Caco-2 (cell line): ENCODE measurements around the gene RGS14. TPM values are rescaled to one million over a fixed set of nuclear protein-coding genes. Genes with fewer than 3 reads are reported as not detected.

Experiments
- BruUV-seq: library from RNA; stranded (reverse); fragments of 400-500 nt; replicated peaks from 2 replicates; lab custom pipeline; 2021; lab: Mats Ljungman, UMichigan
- CTCF ChIA-PET: fragments of 300-600 bp; sonication (Branson Sonifier 250); formaldehyde crosslinking; loops from one replicate; lab custom pipeline; 2022; ENCODE audit warnings: antibody characterized with exemption; lab: Charles Lee
- POLR2A ChIA-PET: fragments of 300-600 bp; sonication (Branson Sonifier 250); formaldehyde crosslinking; loops from one replicate; lab custom pipeline; 2022; ENCODE audit warnings: antibody characterized with exemption; lab: Charles Lee
- DNase-seq, 2 experiments: peaks; one replicate each; pipeline versions ENCODE4 v3.0.0 to v3.0.0-alpha.2; 2020 to 2022
- H3K27me3 ChIP-seq: replicated peaks from 2 replicates; pipeline ENCODE4 v1.6.0; 2011; ENCODE audit warnings: low read length; ENCODE audit not compliant: control insufficient read depth, insufficient read depth
- H3K36me3 ChIP-seq: 2 replicates; pipeline ENCODE4 v1.5.1; 2011; ENCODE audit warnings: low read length; ENCODE audit not compliant: control insufficient read depth, insufficient read depth
- H3K4me1 ChIP-seq: fragments of 250-450 bp; sonication (Bioruptor Pico); 2 replicates; pipeline ENCODE4 v1.5.1; 2020; ENCODE audit warnings: mild to moderate bottlenecking
- H3K4me3 ChIP-seq: 2 replicates; pipeline ENCODE4 v1.5.1; 2011; ENCODE audit warnings: low read depth, mild to moderate bottlenecking, control low read depth, low read length
- H3K9me3 ChIP-seq: fragments of 250-450 bp; sonication (Bioruptor Pico); 2 replicates; pipeline ENCODE4 v1.5.1; 2020; ENCODE audit warnings: mild to moderate bottlenecking, moderate library complexity
- H3K27ac Mint-ChIP-seq: one replicate; pipeline ENCODE4 v1.8.0; 2022; ENCODE audit warnings: mixed read lengths; ENCODE audit not compliant: unreplicated experiment
- H3K27me3 Mint-ChIP-seq: one replicate; pipeline ENCODE4 v1.8.0; 2022; ENCODE audit warnings: mixed read lengths; ENCODE audit not compliant: insufficient read depth, unreplicated experiment
- H3K36me3 Mint-ChIP-seq: one replicate; pipeline ENCODE4 v1.8.0; 2022; ENCODE audit warnings: mild to moderate bottlenecking, mixed read lengths; ENCODE audit not compliant: insufficient read depth, unreplicated experiment
- H3K4me1 Mint-ChIP-seq: one replicate; pipeline ENCODE4 v1.8.0; 2022; ENCODE audit warnings: low read depth, mixed read lengths; ENCODE audit not compliant: unreplicated experiment
- H3K4me3 Mint-ChIP-seq: one replicate; pipeline ENCODE4 v1.8.0; 2022; ENCODE audit warnings: mild to moderate bottlenecking, moderate library complexity, mixed read lengths; ENCODE audit not compliant: unreplicated experiment
- H3K9me3 Mint-ChIP-seq: one replicate; pipeline ENCODE4 v1.8.0; 2022; ENCODE audit warnings: mixed read lengths; ENCODE audit not compliant: unreplicated experiment
- intact Hi-C: fragments of 100-400 bp; cut with micrococcal nuclease; formaldehyde crosslinking; loops from one replicate; pipeline ENCODE4 v1.10.0; 2022; ENCODE audit not compliant: unreplicated experiment
- total RNA-seq: library from RNA; stranded (reverse); gene quantifications from 2 replicates; pipeline ENCODE4 v1.2.3, GENCODE V29; 2022
- TF ChIP-seq, protein P1 (sequence below), 2 experiments: fragments of 200-600 bp in 1 of 2; IDR thresholded peaks; 1 replicate in 1 of 2; 2 replicates in 1 of 2; pipeline versions ENCODE4 v1.5.1 to v1.8.0; 2011 to 2022; ENCODE audit warnings: antibody characterized with exemption in 1 of 2, control low read depth in 1 of 2, inconsistent platforms in 1 of 2, low read depth in 1 of 2, low read length in 1 of 2, mild to moderate bottlenecking in 1 of 2, moderate library complexity in 1 of 2; ENCODE audit not compliant: insufficient read depth in 1 of 2, severe bottlenecking in 1 of 2, unreplicated experiment in 1 of 2

The RGS14 gene
- total RNA-seq, 1 experiment from 2014 or later: 15.2 TPM

DNA sequence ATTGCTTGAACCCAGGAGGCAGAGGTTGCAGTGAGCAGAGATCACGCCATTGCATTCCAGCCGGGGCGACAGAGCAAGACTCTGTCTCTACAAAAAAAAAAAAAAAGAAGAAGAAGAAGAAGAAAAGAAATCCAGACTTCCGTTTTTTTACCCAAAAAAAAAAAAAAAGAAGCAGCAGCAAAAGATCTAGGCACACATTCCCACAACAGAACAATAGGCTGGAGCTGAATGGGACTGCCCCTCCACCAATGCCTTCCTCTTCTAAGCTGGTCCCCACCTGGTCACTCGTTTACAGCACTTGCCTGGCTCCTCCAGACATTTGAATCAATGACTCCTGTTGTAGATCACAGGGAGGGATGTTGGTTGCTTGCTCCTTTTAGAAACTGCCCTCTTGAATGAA, 4.6 kb upstream of the RGS14 start:
- Mint-ChIP-seq H3K36me3 (peaks cover 20% of the 10 kb centered on the region), H3K4me1 (peaks cover 27% of the 10 kb centered on the region), H3K9me3 (peaks cover 15% of the 10 kb centered on the region), H3K27me3 (no peaks in the 10 kb centered on the region), H3K4me3 (no peak overlapping the region), H3K27ac (no peak overlapping the region)
- Histone ChIP-seq H3K9me3 (no peaks in the 10 kb centered on the region), H3K4me1 (peaks cover 12% of the 10 kb centered on the region; the same call in 1 of the 2 replicates), H3K4me3 (no peak overlapping the region), H3K36me3 (0 out of 2 replicates have a peak, but pooled peaks cover 2% of the 10 kb centered on the region), H3K27me3 (no peaks in the 10 kb centered on the region)
- POLR2A ChIA-PET: no interaction called here
- TF ChIP-seq, protein P1, sequence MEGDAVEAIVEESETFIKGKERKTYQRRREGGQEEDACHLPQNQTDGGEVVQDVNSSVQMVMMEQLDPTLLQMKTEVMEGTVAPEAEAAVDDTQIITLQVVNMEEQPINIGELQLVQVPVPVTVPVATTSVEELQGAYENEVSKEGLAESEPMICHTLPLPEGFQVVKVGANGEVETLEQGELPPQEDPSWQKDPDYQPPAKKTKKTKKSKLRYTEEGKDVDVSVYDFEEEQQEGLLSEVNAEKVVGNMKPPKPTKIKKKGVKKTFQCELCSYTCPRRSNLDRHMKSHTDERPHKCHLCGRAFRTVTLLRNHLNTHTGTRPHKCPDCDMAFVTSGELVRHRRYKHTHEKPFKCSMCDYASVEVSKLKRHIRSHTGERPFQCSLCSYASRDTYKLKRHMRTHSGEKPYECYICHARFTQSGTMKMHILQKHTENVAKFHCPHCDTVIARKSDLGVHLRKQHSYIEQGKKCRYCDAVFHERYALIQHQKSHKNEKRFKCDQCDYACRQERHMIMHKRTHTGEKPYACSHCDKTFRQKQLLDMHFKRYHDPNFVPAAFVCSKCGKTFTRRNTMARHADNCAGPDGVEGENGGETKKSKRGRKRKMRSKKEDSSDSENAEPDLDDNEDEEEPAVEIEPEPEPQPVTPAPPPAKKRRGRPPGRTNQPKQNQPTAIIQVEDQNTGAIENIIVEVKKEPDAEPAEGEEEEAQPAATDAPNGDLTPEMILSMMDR (IDR thresholded peaks at IDR 0.05; ENCODE audit: insufficient read depth in 1 of 2, low read depth in 1 of 2, low read length in 1 of 2, severe bottlenecking in 1 of 2, unreplicated experiment in 1 of 2): no peak
- CTCF ChIA-PET: interaction anchor here (0.7 to 2.6 kb wide), 2 partner anchors 12 to 37 kb away, joined by 6 to 9 read pairs; no protein-coding TSS in a partner anchor
- DNase-seq: no peak
- intact Hi-C loops: no loop called here
- BruUV-seq: no TSS peak

DNA sequence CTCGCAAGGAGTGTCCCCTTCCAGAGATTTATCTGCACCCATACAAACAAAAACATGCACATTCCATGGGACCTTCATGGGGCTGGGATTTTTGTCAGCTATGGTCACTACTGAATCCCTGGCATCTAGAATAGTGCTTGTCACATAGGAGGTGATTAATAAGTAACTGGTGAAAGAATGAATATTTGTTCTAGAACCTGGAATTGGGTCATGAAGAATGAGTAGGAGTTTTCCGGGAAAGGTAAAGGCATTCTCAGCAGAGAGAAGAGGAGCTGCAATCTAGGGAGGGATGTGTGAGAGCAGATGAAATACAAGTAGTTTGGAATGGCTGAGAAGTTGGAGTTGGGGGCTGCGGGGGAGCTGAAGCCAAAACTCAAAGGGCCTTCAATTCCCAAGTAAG, 3.5 kb upstream of the RGS14 start:
- H3K4me1 ChIP-seq: peaks cover 12% of the 10 kb centered on the region; the same call in 1 of the 2 replicates
- DNase-seq: no peak
- peaks cover 15% of the 10 kb centered on the region for H3K9me3 Mint-ChIP-seq
- POLR2A ChIA-PET: no interaction called here
- no peaks in the 10 kb centered on the region for H3K27me3 ChIP-seq
- H3K4me3 ChIP-seq: no peak overlapping the region
- H3K27ac Mint-ChIP-seq: no peak overlapping the region
- H3K36me3 Mint-ChIP-seq: peaks cover 10% of the 10 kb centered on the region
- H3K27me3 Mint-ChIP-seq: no peaks in the 10 kb centered on the region
- H3K4me1 Mint-ChIP-seq: peaks cover 22% of the 10 kb centered on the region
- intact Hi-C loops: no loop called here
- H3K36me3 ChIP-seq: 0 out of 2 replicates have a peak, but pooled peaks cover 2% of the 10 kb centered on the region
- TF ChIP-seq, protein P1 (IDR thresholded peaks at IDR 0.05; ENCODE audit: insufficient read depth in 1 of 2, low read depth in 1 of 2, low read length in 1 of 2, severe bottlenecking in 1 of 2, unreplicated experiment in 1 of 2): no peak
- no peak overlapping the region for H3K4me3 Mint-ChIP-seq
- H3K9me3 ChIP-seq: no peaks in the 10 kb centered on the region
- CTCF ChIA-PET: interaction anchor here (1.1 kb wide), 1 partner anchor 16 kb away, joined by 3 read pairs; no protein-coding TSS in a partner anchor
- BruUV-seq: no TSS peak

DNA sequence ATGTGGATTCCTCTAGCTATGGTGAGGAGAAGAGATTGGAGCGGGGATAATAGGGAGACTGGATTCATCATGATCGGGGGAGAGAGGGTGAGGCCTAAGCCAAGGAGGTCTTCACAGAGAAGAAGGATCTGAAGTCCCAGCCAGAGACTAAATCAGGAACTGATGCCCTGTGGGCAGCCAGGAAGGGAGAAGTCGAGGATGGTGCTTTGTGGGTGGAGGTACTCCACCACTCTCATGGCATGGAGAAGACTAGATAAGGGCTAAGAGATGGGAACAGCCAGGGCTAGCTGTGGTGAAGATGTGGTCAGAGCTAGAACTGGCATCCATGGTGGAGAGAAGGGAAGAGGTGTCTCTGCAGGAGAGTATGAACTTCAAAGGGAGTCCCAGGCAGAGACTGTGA, 3.0 kb upstream of the RGS14 start:
- H3K27ac Mint-ChIP-seq: no peak overlapping the region
- intact Hi-C loops: no loop called here
- peaks cover 12% of the 10 kb centered on the region; the same call in 1 of the 2 replicates for H3K4me1 ChIP-seq
- DNase-seq: no peak
- 0 out of 2 replicates have a peak, but pooled peaks cover 1% of the 10 kb centered on the region for H3K36me3 ChIP-seq
- POLR2A ChIA-PET: no interaction called here
- TF ChIP-seq, protein P1 (IDR thresholded peaks at IDR 0.05; ENCODE audit: insufficient read depth in 1 of 2, low read depth in 1 of 2, low read length in 1 of 2, severe bottlenecking in 1 of 2, unreplicated experiment in 1 of 2): no peak
- H3K4me3 Mint-ChIP-seq: no peak overlapping the region
- CTCF ChIA-PET: interaction anchor here (1.1 kb wide), 1 partner anchor 16 kb away, joined by 3 read pairs; no protein-coding TSS in a partner anchor
- H3K4me3 ChIP-seq: no peak overlapping the region
- H3K4me1 Mint-ChIP-seq: peaks cover 17% of the 10 kb centered on the region
- H3K27me3 ChIP-seq: no peaks in the 10 kb centered on the region
- H3K36me3 Mint-ChIP-seq: peaks cover 9% of the 10 kb centered on the region
- H3K9me3 Mint-ChIP-seq: peaks cover 15% of the 10 kb centered on the region
- no peaks in the 10 kb centered on the region for H3K9me3 ChIP-seq
- H3K27me3 Mint-ChIP-seq: no peaks in the 10 kb centered on the region
- BruUV-seq: no TSS peak
